ENCODE measurements around the gene CA6. TPM values are rescaled to one million over a fixed set of nuclear protein-coding genes. Genes with fewer than 3 reads are reported as not detected.
"Not testable (repeated sequence)": the region's sequence is repeated elsewhere in the genome, so short reads cannot be mapped to it uniquely, and the experiment has no call there.

CA6 gene
- total RNA-seq (not detected), polyA plus RNA-seq (under 1 TPM in 1 of 2 donors, not detected in 1; 0.03 TPM)
- long read RNA-seq, donor 1, result 0 reads
- long read RNA-seq, donor 2, result 0 reads
- long read RNA-seq, donor 3, result 0 reads
- long read RNA-seq, donor 4, result 0 reads
- long read RNA-seq, donor 5, result 0 reads

DNA sequence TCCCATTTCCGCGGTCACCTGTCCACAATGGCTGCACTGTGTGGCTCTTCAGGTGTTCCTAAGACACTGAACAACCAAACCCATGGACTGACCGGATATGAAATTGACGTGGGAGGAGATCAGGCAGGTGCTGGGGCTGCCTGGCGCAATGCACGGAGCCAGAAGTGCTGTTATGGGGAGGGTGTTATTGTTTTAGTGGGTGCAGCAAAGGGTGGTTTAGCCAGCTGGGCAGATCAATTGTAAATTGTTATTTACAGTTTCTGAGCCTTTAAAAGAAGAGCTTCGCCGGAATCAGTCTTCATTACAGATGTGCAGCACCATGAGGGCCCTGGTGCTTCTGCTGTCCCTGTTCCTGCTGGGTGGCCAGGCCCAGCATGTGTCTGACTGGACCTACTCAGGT is at the start of gene CA6:
Gene CA6 (plus strand): TSS at position 301 of the 400 bp plus-strand sequence. CDS start 19 bp downstream, at position 320.
- DNase-seq (no peak), ATAC-seq (ENCODE audit: insufficient read depth, low FRiP score) (no peak)
- Histone ChIP-seq H3K9ac (ENCODE audit: insufficient read depth in 1 of 2, low read length in 2 of 2) (no peak within 1 kb of the TSS), H3K9me3 (ENCODE audit: control insufficient read depth in 4 of 4, insufficient read depth in 3 of 4, low read length in 3 of 4) (no peaks in the 10 kb centered on the region), H3K27ac (ENCODE audit: low read depth in 1 of 2, low read length in 1 of 2) (no peak within 1 kb of the TSS), H3K4me3 (no peak within 1 kb of the TSS), H3K36me3 (ENCODE audit: control insufficient read depth in 4 of 4, insufficient read depth in 4 of 4, low read length in 4 of 4) (no peaks in the 10 kb centered on the region), H3K4me1 (ENCODE audit: control insufficient read depth in 5 of 5, insufficient read depth in 5 of 5, low read length in 5 of 5) (peaks cover 0 to 7% (median 0%) of the 10 kb centered on the region in 5 donors), H3K27me3 (ENCODE audit: control insufficient read depth in 3 of 3, insufficient read depth in 3 of 3, low read length in 2 of 3) (no peaks in the 10 kb centered on the region)
- WGBS, 2 donors, result 93 to 97% methylated on average over 8 of the region's 8 CpGs
- TF ChIP-seq, protein P1, sequence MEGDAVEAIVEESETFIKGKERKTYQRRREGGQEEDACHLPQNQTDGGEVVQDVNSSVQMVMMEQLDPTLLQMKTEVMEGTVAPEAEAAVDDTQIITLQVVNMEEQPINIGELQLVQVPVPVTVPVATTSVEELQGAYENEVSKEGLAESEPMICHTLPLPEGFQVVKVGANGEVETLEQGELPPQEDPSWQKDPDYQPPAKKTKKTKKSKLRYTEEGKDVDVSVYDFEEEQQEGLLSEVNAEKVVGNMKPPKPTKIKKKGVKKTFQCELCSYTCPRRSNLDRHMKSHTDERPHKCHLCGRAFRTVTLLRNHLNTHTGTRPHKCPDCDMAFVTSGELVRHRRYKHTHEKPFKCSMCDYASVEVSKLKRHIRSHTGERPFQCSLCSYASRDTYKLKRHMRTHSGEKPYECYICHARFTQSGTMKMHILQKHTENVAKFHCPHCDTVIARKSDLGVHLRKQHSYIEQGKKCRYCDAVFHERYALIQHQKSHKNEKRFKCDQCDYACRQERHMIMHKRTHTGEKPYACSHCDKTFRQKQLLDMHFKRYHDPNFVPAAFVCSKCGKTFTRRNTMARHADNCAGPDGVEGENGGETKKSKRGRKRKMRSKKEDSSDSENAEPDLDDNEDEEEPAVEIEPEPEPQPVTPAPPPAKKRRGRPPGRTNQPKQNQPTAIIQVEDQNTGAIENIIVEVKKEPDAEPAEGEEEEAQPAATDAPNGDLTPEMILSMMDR (IDR thresholded peaks at IDR 0.05; ENCODE audit: control extremely low read depth, extremely low read depth), result no peak

DNA sequence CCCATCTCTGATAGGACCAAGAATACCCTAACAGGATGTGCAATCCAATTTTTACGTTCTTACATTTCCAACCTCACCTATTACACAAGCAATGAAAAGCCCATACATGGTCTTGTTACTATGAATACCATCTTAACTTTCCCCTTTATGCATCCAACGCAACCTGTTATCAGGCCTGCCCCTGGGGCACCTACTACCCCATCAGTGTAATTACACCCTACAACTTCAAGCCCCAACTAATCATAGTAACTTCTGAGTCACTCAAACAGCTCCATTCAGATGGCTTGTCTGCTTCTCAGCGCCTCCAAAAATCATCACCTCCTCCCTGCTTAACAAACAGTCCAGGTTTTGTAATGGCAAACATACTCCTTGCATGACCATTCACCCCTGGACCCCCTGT is 48.9 kb upstream of the CA6 start:
- H3K4me3 ChIP-seq, result not testable (repeated sequence)
- WGBS, 2 donors, result 42 to 73% methylated on average over 3 of the region's 3 CpGs

DNA sequence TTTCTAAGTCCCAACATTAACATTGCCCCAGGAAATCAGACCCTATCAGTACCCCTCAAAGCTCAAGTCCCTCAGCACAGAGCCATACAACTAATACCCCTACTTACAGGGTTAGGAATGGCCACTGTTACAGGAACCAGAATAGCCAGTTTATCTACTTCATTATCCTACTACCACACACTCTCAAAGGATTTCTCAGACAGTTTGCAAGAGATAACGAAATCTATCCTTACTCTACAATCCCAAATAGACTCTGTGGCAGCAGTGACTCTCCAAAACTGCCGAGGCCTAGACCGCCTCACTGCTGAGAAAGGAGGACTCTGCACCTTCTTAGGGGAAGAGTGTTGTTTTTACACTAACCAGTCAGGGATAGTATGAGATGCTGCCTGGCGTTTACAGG is 48.2 kb upstream of the CA6 start:
- H3K4me1 ChIP-seq (ENCODE audit: control insufficient read depth in 5 of 5, insufficient read depth in 5 of 5, low read length in 5 of 5); H3K27me3 ChIP-seq (ENCODE audit: control insufficient read depth in 3 of 3, insufficient read depth in 3 of 3, low read length in 2 of 3); H3K36me3 ChIP-seq (ENCODE audit: control insufficient read depth in 4 of 4, insufficient read depth in 4 of 4, low read length in 4 of 4); H3K4me3 ChIP-seq; ATAC-seq (ENCODE audit: insufficient read depth, low FRiP score); H3K9me3 ChIP-seq (ENCODE audit: control insufficient read depth in 4 of 4, insufficient read depth in 3 of 4, low read length in 3 of 4); H3K9ac ChIP-seq (ENCODE audit: insufficient read depth in 1 of 2, low read length in 2 of 2); H3K27ac ChIP-seq (ENCODE audit: low read depth in 1 of 2, low read length in 1 of 2); DNase-seq: not testable (repeated sequence)
- whole genome bisulfite sequencing, 2 donors, result 72 to 80% methylated on average over 4 of the region's 4 CpGs

More for the DNA sequence above, 48.9 kb upstream of the CA6 start:
- not testable (repeated sequence) for ATAC-seq (ENCODE audit: insufficient read depth, low FRiP score); H3K9me3 ChIP-seq (ENCODE audit: control insufficient read depth in 4 of 4, insufficient read depth in 3 of 4, low read length in 3 of 4); H3K27me3 ChIP-seq (ENCODE audit: control insufficient read depth in 3 of 3, insufficient read depth in 3 of 3, low read length in 2 of 3); DNase-seq; H3K27ac ChIP-seq (ENCODE audit: low read depth in 1 of 2, low read length in 1 of 2); H3K36me3 ChIP-seq (ENCODE audit: control insufficient read depth in 4 of 4, insufficient read depth in 4 of 4, low read length in 4 of 4); H3K9ac ChIP-seq (ENCODE audit: insufficient read depth in 1 of 2, low read length in 2 of 2); H3K4me1 ChIP-seq (ENCODE audit: control insufficient read depth in 5 of 5, insufficient read depth in 5 of 5, low read length in 5 of 5)

DNA sequence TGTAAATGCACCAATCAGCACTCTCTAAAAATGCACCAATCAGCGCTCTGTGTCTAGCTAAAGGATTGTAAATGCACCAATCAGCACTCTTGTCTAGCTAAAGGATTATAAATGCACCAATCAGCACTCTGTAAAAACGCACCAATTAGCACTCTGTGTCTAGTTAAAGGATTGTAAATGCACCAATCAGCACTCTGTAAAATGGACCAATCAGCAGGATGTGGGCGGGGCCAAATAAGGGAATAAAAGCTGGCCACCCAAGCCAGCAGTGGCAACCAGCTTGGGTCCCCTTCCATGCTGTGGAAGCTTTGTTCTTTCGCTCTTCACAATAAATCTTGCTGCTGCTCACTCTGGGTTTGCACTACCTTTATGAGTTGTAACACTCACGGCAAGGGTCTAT is 47.2 kb upstream of the CA6 start:
- not testable (repeated sequence) for H3K27me3 ChIP-seq (ENCODE audit: control insufficient read depth in 3 of 3, insufficient read depth in 3 of 3, low read length in 2 of 3); H3K4me3 ChIP-seq; H3K4me1 ChIP-seq (ENCODE audit: control insufficient read depth in 5 of 5, insufficient read depth in 5 of 5, low read length in 5 of 5); H3K9ac ChIP-seq (ENCODE audit: insufficient read depth in 1 of 2, low read length in 2 of 2); H3K36me3 ChIP-seq (ENCODE audit: control insufficient read depth in 4 of 4, insufficient read depth in 4 of 4, low read length in 4 of 4); H3K9me3 ChIP-seq (ENCODE audit: control insufficient read depth in 4 of 4, insufficient read depth in 3 of 4, low read length in 3 of 4); ATAC-seq (ENCODE audit: insufficient read depth, low FRiP score); DNase-seq; H3K27ac ChIP-seq (ENCODE audit: low read depth in 1 of 2, low read length in 1 of 2)
- WGBS, 2 donors, result 83 to 94% methylated on average over 5 of the region's 5 CpGs

DNA sequence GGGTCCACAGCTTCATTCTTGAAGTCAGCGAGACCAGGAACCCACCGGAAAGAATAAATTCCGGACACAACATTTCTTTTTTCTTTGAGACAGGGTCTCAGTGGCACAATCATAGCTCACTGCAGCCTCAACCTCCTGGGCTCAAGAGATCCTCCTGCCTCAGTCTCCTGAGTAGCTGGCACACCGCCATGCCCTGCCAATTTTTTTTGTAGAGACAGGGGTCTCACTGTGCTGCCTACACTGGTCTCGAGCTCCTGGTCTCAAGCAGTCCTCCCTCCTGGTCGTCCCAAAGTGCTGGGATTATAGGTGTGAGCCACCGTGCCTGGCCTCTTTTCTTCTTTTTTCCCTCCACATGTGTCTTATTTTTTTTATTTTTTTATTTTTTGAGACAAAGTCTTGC is 46.6 kb upstream of the CA6 start:
- H3K27me3 ChIP-seq (ENCODE audit: control insufficient read depth in 3 of 3, insufficient read depth in 3 of 3, low read length in 2 of 3), result no peaks in the 10 kb centered on the region
- DNase-seq (no peak), ATAC-seq (ENCODE audit: insufficient read depth, low FRiP score) (no peak)
- 91 to 96% methylated on average over 7 of the region's 7 CpGs for WGBS, 2 donors
- peaks cover 0 to 5% (median 0%) of the 10 kb centered on the region in 5 donors for H3K4me1 ChIP-seq (ENCODE audit: control insufficient read depth in 5 of 5, insufficient read depth in 5 of 5, low read length in 5 of 5)
- no peaks in the 10 kb centered on the region for H3K9me3 ChIP-seq (ENCODE audit: control insufficient read depth in 4 of 4, insufficient read depth in 3 of 4, low read length in 3 of 4)
- H3K4me3 ChIP-seq, result no peak overlapping the region
- TF ChIP-seq, protein P1 (IDR thresholded peaks at IDR 0.05; ENCODE audit: control extremely low read depth, extremely low read depth), result no peak
- no peaks in the 10 kb centered on the region for H3K36me3 ChIP-seq (ENCODE audit: control insufficient read depth in 4 of 4, insufficient read depth in 4 of 4, low read length in 4 of 4)
- H3K27ac ChIP-seq (ENCODE audit: low read depth in 1 of 2, low read length in 1 of 2), result no peak overlapping the region
- no peak overlapping the region for H3K9ac ChIP-seq (ENCODE audit: insufficient read depth in 1 of 2, low read length in 2 of 2)

DNA sequence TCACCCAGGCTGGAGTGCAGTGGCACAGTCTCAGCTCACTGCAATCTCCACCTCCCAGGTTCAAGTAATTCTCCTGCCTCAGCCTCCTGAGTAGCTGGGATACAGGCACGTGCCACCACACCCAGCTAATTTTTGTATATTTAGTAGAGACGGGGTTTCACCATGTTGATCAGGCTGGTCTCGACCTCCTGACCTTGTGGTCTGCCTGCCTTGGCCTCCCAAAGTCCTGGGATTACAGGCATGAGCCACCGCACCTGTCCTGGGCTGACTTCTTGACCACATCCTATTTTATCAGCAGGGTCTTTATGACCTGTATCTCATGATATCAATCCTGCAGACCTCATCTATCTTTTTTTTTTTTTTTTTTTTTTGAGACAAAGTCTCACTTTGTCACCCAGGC is 45.0 kb upstream of the CA6 start:
- not testable (repeated sequence) for H3K9me3 ChIP-seq (ENCODE audit: control insufficient read depth in 4 of 4, insufficient read depth in 3 of 4, low read length in 3 of 4); DNase-seq; H3K9ac ChIP-seq (ENCODE audit: insufficient read depth in 1 of 2, low read length in 2 of 2); H3K27ac ChIP-seq (ENCODE audit: low read depth in 1 of 2, low read length in 1 of 2); ATAC-seq (ENCODE audit: insufficient read depth, low FRiP score); H3K36me3 ChIP-seq (ENCODE audit: control insufficient read depth in 4 of 4, insufficient read depth in 4 of 4, low read length in 4 of 4); H3K27me3 ChIP-seq (ENCODE audit: control insufficient read depth in 3 of 3, insufficient read depth in 3 of 3, low read length in 2 of 3); H3K4me3 ChIP-seq; H3K4me1 ChIP-seq (ENCODE audit: control insufficient read depth in 5 of 5, insufficient read depth in 5 of 5, low read length in 5 of 5)
- WGBS, 2 donors, result 87 to 91% methylated on average over 4 of the region's 4 CpGs

Data from lung (tissue), 16 donors.